ENCODE data around the gene CD53. TPM values are rescaled to one million over a fixed set of nuclear protein-coding genes. Genes with fewer than 3 reads are reported as not detected.
"Not testable (repeated sequence)": the region's sequence is repeated elsewhere in the genome, so short reads cannot be mapped to it uniquely, and the experiment has no call there.

The CD53 gene
- not detected in 2 replicates for total RNA-seq

- no peak for DNase-seq (ENCODE audit: low read depth)
- no peak for TF ChIP-seq CTCF (IDR thresholded peaks at IDR 0.05; ENCODE audit: insufficient read depth, low read depth, low read length)
- H3K4me3 ChIP-seq (ENCODE audit: low read depth, low read length): no peak within 1 kb of the TSS
Observed at GRCh38 chr1:110872745-110873720, at the start of gene CD53. TSS of gene CD53 (plus strand) at chr1:110873148. CDS start at chr1:110891409, 18,261 bp downstream.

GRCh38 chr1:110824192-110824591 lies 48.8 kb upstream of the CD53 start:
- TF ChIP-seq CTCF (IDR thresholded peaks at IDR 0.05; ENCODE audit: insufficient read depth, low read depth, low read length): no peak
- DNase-seq (ENCODE audit: low read depth): no peak
- H3K4me3 ChIP-seq (ENCODE audit: low read depth, low read length): no peak overlapping the region

- peak; percentile 80 for TF ChIP-seq CTCF (IDR thresholded peaks at IDR 0.05; ENCODE audit: insufficient read depth, low read depth, low read length)
- no peak overlapping the region for H3K4me3 ChIP-seq (ENCODE audit: low read depth, low read length)
- DNase-seq (ENCODE audit: low read depth): peak; percentile 8
Observed at GRCh38 chr1:110829955-110830553, 42.9 kb upstream of the CD53 start.

GRCh38 chr1:110833779-110834178 lies 39.2 kb upstream of the CD53 start:
- not testable (repeated sequence) for DNase-seq (ENCODE audit: low read depth); H3K4me3 ChIP-seq (ENCODE audit: low read depth, low read length)

- no peak overlapping the region for H3K4me3 ChIP-seq (ENCODE audit: low read depth, low read length)
- no peak for TF ChIP-seq CTCF (IDR thresholded peaks at IDR 0.05; ENCODE audit: insufficient read depth, low read depth, low read length)
- DNase-seq (ENCODE audit: low read depth): no peak
Observed at GRCh38 chr1:110846861-110847260, 26.1 kb upstream of the CD53 start.

- no peak for TF ChIP-seq CTCF (IDR thresholded peaks at IDR 0.05; ENCODE audit: insufficient read depth, low read depth, low read length)
- no peak for DNase-seq (ENCODE audit: low read depth)
- H3K4me3 ChIP-seq (ENCODE audit: low read depth, low read length): no peak overlapping the region
Observed at GRCh38 chr1:110850145-110850544, 22.8 kb upstream of the CD53 start.

GRCh38 chr1:110850627-110851026 lies 22.3 kb upstream of the CD53 start:
- no peak for DNase-seq (ENCODE audit: low read depth)
- no peak overlapping the region for H3K4me3 ChIP-seq (ENCODE audit: low read depth, low read length)
- TF ChIP-seq CTCF (IDR thresholded peaks at IDR 0.05; ENCODE audit: insufficient read depth, low read depth, low read length): no peak
